ENCODE data around the gene LRRK1.

DNA sequence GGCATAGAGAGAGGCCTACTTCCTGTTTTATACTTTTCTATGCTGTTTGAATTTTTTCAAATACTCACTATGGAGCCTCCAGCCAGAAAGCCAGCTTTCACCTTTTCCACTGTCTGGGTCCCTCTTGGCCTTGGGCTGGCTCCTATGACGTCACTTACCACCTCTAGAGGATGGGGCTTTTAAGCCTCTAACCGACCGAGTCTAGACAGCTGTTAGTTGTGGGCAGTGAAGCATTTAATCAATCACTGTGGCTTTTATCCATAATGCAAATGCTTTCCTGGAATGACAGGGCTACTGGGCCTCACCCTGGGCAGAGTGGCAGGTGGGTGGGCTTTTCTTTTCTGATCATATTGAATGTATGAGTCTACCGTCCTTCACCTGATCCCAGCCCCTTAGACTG is 61.9 kb downstream of the LRRK1 start:
- no peak for TF ChIP-seq EZH2 (IDR thresholded peaks at IDR 0.05; ENCODE audit: borderline replicate concordance, low read depth, low read length, severe bottlenecking)
- TF ChIP-seq CTCF (IDR thresholded peaks at IDR 0.05; ENCODE audit: borderline replicate concordance, extremely low read depth, low read length, poor library complexity, severe bottlenecking), result no peak
